HUES6 (cell line): Measurements from ENCODE around the gene RAPGEF4.

ENCODE experiments used
- H3K27ac ChIP-seq: 2 replicates; pipeline ENCODE4 v1.7.0; 2013; ENCODE audit warnings: low read depth, mild to moderate bottlenecking, low read length, inconsistent platforms
- H3K27me3 ChIP-seq: 2 replicates; pipeline ENCODE4 v1.6.1; 2013; ENCODE audit warnings: low read length; ENCODE audit not compliant: control insufficient read depth, insufficient read depth
- H3K36me3 ChIP-seq: 2 replicates; pipeline ENCODE4 v1.6.1; 2013; ENCODE audit warnings: low read length; ENCODE audit not compliant: control insufficient read depth, insufficient read depth
- H3K4me1 ChIP-seq: 2 replicates; pipeline ENCODE4 v1.6.1; 2013; ENCODE audit warnings: low read length; ENCODE audit not compliant: control insufficient read depth, insufficient read depth
- H3K4me3 ChIP-seq: 2 replicates; pipeline ENCODE4 v1.5.1; 2013; ENCODE audit warnings: low read depth, low read length
- H3K9ac ChIP-seq: one replicate; pipeline ENCODE4 v1.6.1; 2013; ENCODE audit warnings: mild to moderate bottlenecking, low read length
- H3K9me3 ChIP-seq: 2 replicates; pipeline ENCODE4 v1.6.1; 2013; ENCODE audit warnings: low read depth, low read length; ENCODE audit not compliant: control insufficient read depth, insufficient read depth

RAPGEF4 gene

GRCh38 chr2:172957734-172958133, 222.1 kb downstream of the RAPGEF4 start:
- H3K36me3 ChIP-seq: no peaks in the 10 kb centered on the region
- no peak overlapping the region for H3K4me3 ChIP-seq
- no peaks in the 10 kb centered on the region for H3K9me3 ChIP-seq
- H3K27ac ChIP-seq: no peak overlapping the region
- H3K9ac ChIP-seq: no peak overlapping the region
- no peaks in the 10 kb centered on the region for H3K27me3 ChIP-seq
- H3K4me1 ChIP-seq: no peaks in the 10 kb centered on the region

GRCh38 chr2:172962082-172962481, 226.4 kb downstream of the RAPGEF4 start:
- Histone ChIP-seq H3K9ac (no peak overlapping the region), H3K27me3 (no peaks in the 10 kb centered on the region), H3K9me3 (no peaks in the 10 kb centered on the region), H3K36me3 (no peaks in the 10 kb centered on the region), H3K27ac (no peak overlapping the region), H3K4me1 (peaks cover 11% of the 10 kb centered on the region), H3K4me3 (no peak overlapping the region)

- no peaks in the 10 kb centered on the region for H3K9me3 ChIP-seq
- no peak overlapping the region for H3K9ac ChIP-seq
- H3K4me3 ChIP-seq: no peak overlapping the region
- no peaks in the 10 kb centered on the region for H3K36me3 ChIP-seq
- peaks cover 11% of the 10 kb centered on the region for H3K4me1 ChIP-seq
- H3K27me3 ChIP-seq: no peaks in the 10 kb centered on the region
- no peak overlapping the region for H3K27ac ChIP-seq
Observed at GRCh38 chr2:172962824-172963223, 227.2 kb downstream of the RAPGEF4 start.

- Histone ChIP-seq H3K27me3 (no peaks in the 10 kb centered on the region), H3K36me3 (no peaks in the 10 kb centered on the region), H3K9ac (no peak overlapping the region), H3K27ac (no peak overlapping the region), H3K4me1 (peaks cover 11% of the 10 kb centered on the region), H3K4me3 (no peak overlapping the region), H3K9me3 (no peaks in the 10 kb centered on the region)
Observed at GRCh38 chr2:172964511-172965139, 229.0 kb downstream of the RAPGEF4 start.

- Histone ChIP-seq H3K4me1 (peaks cover 11% of the 10 kb centered on the region), H3K4me3 (no peak overlapping the region), H3K27me3 (no peaks in the 10 kb centered on the region), H3K9me3 (no peaks in the 10 kb centered on the region), H3K9ac (no peak overlapping the region), H3K27ac (no peak overlapping the region), H3K36me3 (no peaks in the 10 kb centered on the region)
Observed at GRCh38 chr2:172965433-172966212, 230.0 kb downstream of the RAPGEF4 start.

- Histone ChIP-seq H3K4me1 (peaks cover 11% of the 10 kb centered on the region), H3K9me3 (no peaks in the 10 kb centered on the region), H3K36me3 (no peaks in the 10 kb centered on the region), H3K9ac (no peak overlapping the region), H3K4me3 (no peak overlapping the region), H3K27ac (no peak overlapping the region), H3K27me3 (no peaks in the 10 kb centered on the region)
Observed at GRCh38 chr2:172967036-172967982, 231.7 kb downstream of the RAPGEF4 start.

GRCh38 chr2:172968061-172968469, 232.4 kb downstream of the RAPGEF4 start:
- Histone ChIP-seq H3K36me3 (no peaks in the 10 kb centered on the region), H3K9ac (no peak overlapping the region), H3K9me3 (no peaks in the 10 kb centered on the region), H3K4me3 (no peak overlapping the region), H3K27me3 (no peaks in the 10 kb centered on the region), H3K4me1 (peaks cover 11% of the 10 kb centered on the region), H3K27ac (no peak overlapping the region)

GRCh38 chr2:172969166-172969565, 233.5 kb downstream of the RAPGEF4 start:
- Histone ChIP-seq H3K9me3 (no peaks in the 10 kb centered on the region), H3K36me3 (no peaks in the 10 kb centered on the region), H3K27ac (no peak overlapping the region), H3K4me3 (no peak overlapping the region), H3K27me3 (no peaks in the 10 kb centered on the region), H3K9ac (no peak overlapping the region), H3K4me1 (peaks cover 11% of the 10 kb centered on the region)

GRCh38 chr2:172969609-172970008, 234.0 kb downstream of the RAPGEF4 start:
- H3K9me3 ChIP-seq: no peaks in the 10 kb centered on the region
- H3K27ac ChIP-seq: no peak overlapping the region
- no peak overlapping the region for H3K9ac ChIP-seq
- H3K4me1 ChIP-seq: peaks cover 8% of the 10 kb centered on the region
- H3K27me3 ChIP-seq: no peaks in the 10 kb centered on the region
- H3K4me3 ChIP-seq: no peak overlapping the region
- no peaks in the 10 kb centered on the region for H3K36me3 ChIP-seq

GRCh38 chr2:172970660-172971059, 235.0 kb downstream of the RAPGEF4 start:
- Histone ChIP-seq H3K4me3 (no peak overlapping the region), H3K4me1 (no peaks in the 10 kb centered on the region), H3K9me3 (no peaks in the 10 kb centered on the region), H3K27ac (no peak overlapping the region), H3K36me3 (no peaks in the 10 kb centered on the region), H3K27me3 (no peaks in the 10 kb centered on the region), H3K9ac (no peak overlapping the region)
